IMR-90 (cell line): ENCODE data around the gene GNGT1. TPM values are rescaled to one million over a fixed set of nuclear protein-coding genes. Genes with fewer than 3 reads are reported as not detected.

Experiments
- ATAC-seq: fragments of 200-7000 bp; cut with Tn5 transposase; 2 replicates; pipeline ENCODE4 v1.9.1; 2020; ENCODE audit warnings: low read depth, mild to moderate bottlenecking, moderate library complexity
- BruUV-seq: library from RNA; stranded (reverse); fragments of 400-500 nt; replicated peaks from 2 replicates; lab custom pipeline; 2021; lab: Mats Ljungman, UMichigan
- CTCF ChIA-PET: fragments of 300-600 bp; formaldehyde crosslinking; extraction: SDS; loops from one replicate; lab custom pipeline; 2021; ENCODE audit warnings: antibody characterized with exemption; lab: Yijun Ruan, JAX
- POLR2A ChIA-PET: fragments of 300-600 bp; sonication (Branson Sonifier 250); formaldehyde crosslinking; loops from one replicate; lab custom pipeline; 2022; ENCODE audit warnings: antibody characterized with exemption; ENCODE audit not compliant: unreplicated experiment; lab: Charles Lee
- DNase-seq: peaks from one replicate; pipeline ENCODE4 v3.0.0; 2013
- H2AFZ ChIP-seq: replicated peaks from 2 replicates; pipeline ENCODE3; 2013; ENCODE audit warnings: low read length, mild to moderate bottlenecking; ENCODE audit not compliant: poor library complexity
- H2AK5ac ChIP-seq: 2 replicates; pipeline ENCODE4 v1.6.1; 2013; ENCODE audit warnings: low read depth, low read length, inconsistent platforms
- H2AK9ac ChIP-seq: replicated peaks from 2 replicates; pipeline ENCODE3; 2013; ENCODE audit warnings: mild to moderate bottlenecking, low read depth, low read length, moderate library complexity; ENCODE audit not compliant: poor library complexity
- H2BK120ac ChIP-seq: 2 replicates; pipeline ENCODE4 v1.6.1; 2013; ENCODE audit warnings: low read depth, low read length, inconsistent platforms
- H2BK15ac ChIP-seq: 3 replicates; pipeline ENCODE4 v1.6.1; 2013; ENCODE audit warnings: low read depth, low read length, inconsistent platforms
- H2BK20ac ChIP-seq: 2 replicates; pipeline ENCODE4 v1.6.1; 2013; ENCODE audit warnings: low read depth, mild to moderate bottlenecking, inconsistent platforms, low read length, moderate library complexity
- H2BK5ac ChIP-seq: 2 replicates; pipeline ENCODE4 v1.6.1; 2013; ENCODE audit warnings: mild to moderate bottlenecking, low read depth, low read length, inconsistent platforms; ENCODE audit not compliant: poor library complexity, severe bottlenecking
- H3K14ac ChIP-seq: replicated peaks from 2 replicates; pipeline ENCODE4 v1.6.1; 2013; ENCODE audit warnings: low read depth, low read length, inconsistent platforms
- H3K18ac ChIP-seq: 2 replicates; pipeline ENCODE4 v1.6.1; 2013; ENCODE audit warnings: low read depth, low read length, control low read depth
- H3K23ac ChIP-seq: 2 replicates; pipeline ENCODE4 v1.6.1; 2013; ENCODE audit warnings: low read depth, low read length, inconsistent platforms
- H3K27ac ChIP-seq: 2 replicates; pipeline ENCODE4 v1.5.1; 2013; ENCODE audit warnings: mild to moderate bottlenecking, control low read depth, low read length; ENCODE audit not compliant: insufficient read depth
- H3K27me3 ChIP-seq: 2 replicates; pipeline ENCODE4 v1.6.1; 2013; ENCODE audit warnings: low read length; ENCODE audit not compliant: control insufficient read depth, insufficient read depth
- H3K36me3 ChIP-seq: 2 replicates; pipeline ENCODE4 v1.6.1; 2013; ENCODE audit warnings: low read length, mixed read lengths; ENCODE audit not compliant: control insufficient read depth, insufficient read depth
- H3K4ac ChIP-seq: 2 replicates; pipeline ENCODE4 v1.6.1; 2013; ENCODE audit warnings: low read depth, low read length, inconsistent platforms
- H3K4me1 ChIP-seq: 2 replicates; pipeline ENCODE4 v1.6.1; 2013; ENCODE audit warnings: low read length, mixed read lengths; ENCODE audit not compliant: control insufficient read depth, insufficient read depth
- H3K4me2 ChIP-seq: 2 replicates; pipeline ENCODE4 v1.6.1; 2013; ENCODE audit warnings: low read depth, mild to moderate bottlenecking, control low read depth, low read length, moderate library complexity
- H3K4me3 ChIP-seq: 2 replicates; pipeline ENCODE4 v1.5.1; 2013; ENCODE audit warnings: low read depth, mild to moderate bottlenecking, control low read depth, low read length, moderate library complexity; ENCODE audit not compliant: insufficient read depth
- H3K56ac ChIP-seq: 2 replicates; pipeline ENCODE4 v1.6.1; 2013; ENCODE audit warnings: low read length, inconsistent platforms; ENCODE audit not compliant: insufficient read depth; ENCODE audit errors: extremely low read depth
- H3K79me1 ChIP-seq, 2 experiments: 2 replicates each; pipeline ENCODE4 v1.6.1; 2013; ENCODE audit warnings: low read length in 2 of 2, inconsistent platforms in 1 of 2, low read depth in 1 of 2
- H3K9ac ChIP-seq: 2 replicates; pipeline ENCODE4 v1.6.1; 2013; ENCODE audit warnings: low read depth, low read length, control low read depth
- H3K9me1 ChIP-seq: 2 replicates; pipeline ENCODE4 v1.6.1; 2013; ENCODE audit warnings: low read length, inconsistent platforms; ENCODE audit not compliant: insufficient read depth
- H3K9me3 ChIP-seq: 2 replicates; pipeline ENCODE4 v1.6.1; 2013; ENCODE audit warnings: low read length; ENCODE audit not compliant: control insufficient read depth, insufficient read depth
- H4K20me1 ChIP-seq: 2 replicates; pipeline ENCODE4 v1.6.1; 2013; ENCODE audit warnings: low read length, inconsistent platforms; ENCODE audit not compliant: insufficient read depth
- H4K5ac ChIP-seq: 2 replicates; pipeline ENCODE4 v1.6.1; 2013; ENCODE audit warnings: mild to moderate bottlenecking, low read depth, low read length, control low read depth
- H4K8ac ChIP-seq, 2 experiments: 2 replicates each; pipeline ENCODE4 v1.6.1; 2013; ENCODE audit warnings: low read depth in 2 of 2, low read length in 2 of 2, control low read depth in 1 of 2, inconsistent platforms in 1 of 2
- H4K91ac ChIP-seq: 2 replicates; pipeline ENCODE4 v1.6.1; 2013; ENCODE audit warnings: low read depth, low read length, inconsistent platforms; ENCODE audit not compliant: insufficient read depth
- BHLHE40 ChIP-seq: fragments of 150-350 bp; IDR thresholded peaks from 2 replicates; pipeline ENCODE4 v1.6.1; 2016; ENCODE audit warnings: mild to moderate bottlenecking, low read depth, low read length
- CEBPB ChIP-seq: IDR thresholded peaks from 2 replicates; pipeline ENCODE4 v1.6.1; 2012; ENCODE audit warnings: low read depth, low read length, improper control_type of control experiment
- CHD1 ChIP-seq: IDR thresholded peaks from 2 replicates; pipeline ENCODE4 v1.6.1; 2012; ENCODE audit warnings: low read depth, low read length, improper control_type of control experiment
- FOS ChIP-seq: fragments of 150-350 bp; IDR thresholded peaks from 2 replicates; pipeline ENCODE4 v1.6.1; 2016; ENCODE audit warnings: low read depth, low read length
- MAFK ChIP-seq: IDR thresholded peaks from 2 replicates; pipeline ENCODE4 v1.6.1; 2012; ENCODE audit warnings: low read depth, low read length, improper control_type of control experiment
- MAZ ChIP-seq: IDR thresholded peaks from 2 replicates; pipeline ENCODE4 v1.6.1; 2012; ENCODE audit warnings: low read depth, mild to moderate bottlenecking, low read length, improper control_type of control experiment, moderate library complexity, borderline replicate concordance
- MXI1 ChIP-seq: IDR thresholded peaks from 2 replicates; pipeline ENCODE4 v1.6.1; 2012; ENCODE audit warnings: low read depth, mild to moderate bottlenecking, low read length, moderate library complexity, borderline replicate concordance
- NFE2L2 ChIP-seq: fragments of 150-350 bp; IDR thresholded peaks from 2 replicates; pipeline ENCODE4 v1.6.1; 2016; ENCODE audit warnings: low read depth, mild to moderate bottlenecking, low read length
- POLR2A ChIP-seq: IDR thresholded peaks from 2 replicates; pipeline ENCODE4 v1.6.1; 2012; ENCODE audit warnings: mild to moderate bottlenecking, low read depth, low read length
- RAD21 ChIP-seq: IDR thresholded peaks from 2 replicates; pipeline ENCODE4 v1.6.1; 2012; ENCODE audit warnings: low read length, improper control_type of control experiment
- RCOR1 ChIP-seq: IDR thresholded peaks from 2 replicates; pipeline ENCODE4 v1.6.1; 2012; ENCODE audit warnings: mild to moderate bottlenecking, low read length, improper control_type of control experiment; ENCODE audit not compliant: insufficient replicate concordance
- RFX5 ChIP-seq: IDR thresholded peaks from 2 replicates; pipeline ENCODE4 v1.8.0; 2012; ENCODE audit warnings: low read depth, mild to moderate bottlenecking, low read length, moderate library complexity
- SMC3 ChIP-seq: fragments of 150-350 bp; IDR thresholded peaks from 2 replicates; pipeline ENCODE4 v1.6.1; 2016; ENCODE audit warnings: low read depth, mild to moderate bottlenecking, antibody characterized with exemption, low read length, moderate library complexity
- WGBS, 2 experiments: methylation state at CpG; one replicate each; pipeline versions ENCODE4 v1.1.5 to v1.1.7; 2013; ENCODE audit warnings: missing lambda C conversion rate in 2 of 2; ENCODE audit not compliant: insufficient read length in 1 of 2; ENCODE audit errors: extremely low coverage in 2 of 2; 5-methylcytosine and 5-hydroxymethylcytosine counted together
- dilution Hi-C: fragments of 300-500 bp; cut with HindIII; formaldehyde crosslinking; loops from one replicate; pipeline ENCODE4 v1.14.3; 2018; ENCODE audit warnings: low sequenced_read_pairs; ENCODE audit not compliant: unreplicated experiment
- in situ Hi-C: fragments of 300-500 bp; cut with MboI; formaldehyde crosslinking; loops from 3 replicates; pipeline ENCODE4 v1.14.3; 2019; ENCODE audit warnings: low sequenced_read_pairs, inconsistent platforms, mixed read lengths
- intact Hi-C: fragments of 100-400 bp; cut with micrococcal nuclease; formaldehyde crosslinking; loops from 2 replicates; pipeline ENCODE4 v1.10.0; 2022
- polyA plus RNA-seq, 3 experiments: library from polyadenylated mRNA; depleted of rRNA; stranded (reverse); fragments of >200 nt; gene quantifications; 2 replicates each; pipeline ENCODE4 v1.2.3, GENCODE V29; 2012; ENCODE audit warnings: low replicate concordance in 1 of 3
- total RNA-seq: library from RNA; depleted of rRNA; stranded (reverse); fragments of >200 nt; gene quantifications from 2 replicates; pipeline ENCODE4 v1.2.3, GENCODE V29; 2012
- TF ChIP-seq, protein P1 (sequence below): fragments of 150-350 bp; IDR thresholded peaks from 2 replicates; pipeline ENCODE4 v1.6.1; 2016; ENCODE audit warnings: low read depth, mild to moderate bottlenecking, low read length, moderate library complexity, borderline replicate concordance
- TF ChIP-seq, protein P2 (sequence below): fragments of 150-350 bp; IDR thresholded peaks from 2 replicates; pipeline ENCODE4 v1.6.1; 2017; ENCODE audit warnings: mild to moderate bottlenecking, antibody characterized with exemption, low read length, low read depth
- TF ChIP-seq, protein P3 (sequence below): conservative IDR thresholded peaks from 2 replicates; pipeline ENCODE4 v1.5.1; 2012; ENCODE audit warnings: mild to moderate bottlenecking, low read depth, low read length, improper control_type of control experiment

Gene GNGT1
- total and polyA plus RNA-seq, 2 of the 4 experiments (the other 2 are of a cell fraction), result not detected

DNA sequence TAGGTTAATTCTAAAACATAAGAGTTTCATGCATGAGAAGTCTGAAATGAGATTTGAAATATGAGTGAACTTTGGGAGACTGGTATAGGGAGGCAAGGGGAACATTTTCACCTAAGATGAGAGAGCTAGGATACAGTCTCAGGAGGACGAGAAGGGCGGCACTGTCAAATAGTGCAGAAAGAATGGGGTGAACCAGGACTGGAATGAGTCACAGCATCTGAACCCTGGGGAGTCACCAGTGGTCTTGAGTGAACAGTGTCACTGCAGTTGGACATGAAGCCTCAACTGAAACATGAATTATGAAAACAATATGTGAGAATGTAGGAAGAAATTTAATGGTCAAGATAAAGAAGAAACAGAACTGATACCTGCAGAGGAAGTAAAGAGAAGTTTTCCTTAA lies 48.9 kb downstream of the GNGT1 start:
- Histone ChIP-seq H2BK20ac (no peak overlapping the region), H4K20me1 (no peaks in the 10 kb centered on the region), H3K14ac (no peak overlapping the region), H2BK15ac (no peak overlapping the region), H3K4me2 (no peak overlapping the region), H3K9ac (no peak overlapping the region), H3K56ac (no peak overlapping the region), H2AK5ac (no peak overlapping the region), H3K9me3 (no peaks in the 10 kb centered on the region), H2BK5ac (no peak overlapping the region), H2AFZ (no peak overlapping the region), H3K4me1 (peaks cover 4% of the 10 kb centered on the region), H3K9me1 (peaks cover 4% of the 10 kb centered on the region; the same call in 1 of the 2 replicates), H3K79me1 (no peaks in the 10 kb centered on the region), H3K36me3 (no peaks in the 10 kb centered on the region), H3K4ac (no peak overlapping the region), H2BK120ac (no peak overlapping the region), H3K27me3 (no peaks in the 10 kb centered on the region), H4K8ac (no peak overlapping the region), H3K18ac (no peak overlapping the region), H3K23ac (no peak overlapping the region), H2AK9ac (no peak overlapping the region), H3K27ac (no peak overlapping the region), H3K4me3 (no peak overlapping the region), H4K91ac (no peak overlapping the region), H4K5ac (no peak overlapping the region)
- no peak for ATAC-seq
- dilution Hi-C loops (no loop called here), intact Hi-C loops (no loop called here), in situ Hi-C loops (no loop called here)
- ChIA-PET CTCF (no interaction called here), POLR2A (no interaction called here)
- BruUV-seq, result no TSS peak
- TF ChIP-seq RFX5, result no peak
- TF ChIP-seq, protein P1, sequence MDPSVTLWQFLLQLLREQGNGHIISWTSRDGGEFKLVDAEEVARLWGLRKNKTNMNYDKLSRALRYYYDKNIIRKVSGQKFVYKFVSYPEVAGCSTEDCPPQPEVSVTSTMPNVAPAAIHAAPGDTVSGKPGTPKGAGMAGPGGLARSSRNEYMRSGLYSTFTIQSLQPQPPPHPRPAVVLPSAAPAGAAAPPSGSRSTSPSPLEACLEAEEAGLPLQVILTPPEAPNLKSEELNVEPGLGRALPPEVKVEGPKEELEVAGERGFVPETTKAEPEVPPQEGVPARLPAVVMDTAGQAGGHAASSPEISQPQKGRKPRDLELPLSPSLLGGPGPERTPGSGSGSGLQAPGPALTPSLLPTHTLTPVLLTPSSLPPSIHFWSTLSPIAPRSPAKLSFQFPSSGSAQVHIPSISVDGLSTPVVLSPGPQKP, result no peak
- no peak for TF ChIP-seq MAFK
- no peak for TF ChIP-seq RAD21
- TF ChIP-seq CHD1, result no peak
- TF ChIP-seq SMC3, result no peak
- TF ChIP-seq, protein P2, sequence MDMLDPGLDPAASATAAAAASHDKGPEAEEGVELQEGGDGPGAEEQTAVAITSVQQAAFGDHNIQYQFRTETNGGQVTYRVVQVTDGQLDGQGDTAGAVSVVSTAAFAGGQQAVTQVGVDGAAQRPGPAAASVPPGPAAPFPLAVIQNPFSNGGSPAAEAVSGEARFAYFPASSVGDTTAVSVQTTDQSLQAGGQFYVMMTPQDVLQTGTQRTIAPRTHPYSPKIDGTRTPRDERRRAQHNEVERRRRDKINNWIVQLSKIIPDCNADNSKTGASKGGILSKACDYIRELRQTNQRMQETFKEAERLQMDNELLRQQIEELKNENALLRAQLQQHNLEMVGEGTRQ, result no peak
- no peak for TF ChIP-seq NFE2L2
- TF ChIP-seq BHLHE40, result no peak
- no peak for TF ChIP-seq RCOR1
- TF ChIP-seq MXI1, result no peak
- TF ChIP-seq FOS, result no peak
- no peak for TF ChIP-seq CEBPB
- TF ChIP-seq POLR2A, result no peak
- TF ChIP-seq, protein P3, sequence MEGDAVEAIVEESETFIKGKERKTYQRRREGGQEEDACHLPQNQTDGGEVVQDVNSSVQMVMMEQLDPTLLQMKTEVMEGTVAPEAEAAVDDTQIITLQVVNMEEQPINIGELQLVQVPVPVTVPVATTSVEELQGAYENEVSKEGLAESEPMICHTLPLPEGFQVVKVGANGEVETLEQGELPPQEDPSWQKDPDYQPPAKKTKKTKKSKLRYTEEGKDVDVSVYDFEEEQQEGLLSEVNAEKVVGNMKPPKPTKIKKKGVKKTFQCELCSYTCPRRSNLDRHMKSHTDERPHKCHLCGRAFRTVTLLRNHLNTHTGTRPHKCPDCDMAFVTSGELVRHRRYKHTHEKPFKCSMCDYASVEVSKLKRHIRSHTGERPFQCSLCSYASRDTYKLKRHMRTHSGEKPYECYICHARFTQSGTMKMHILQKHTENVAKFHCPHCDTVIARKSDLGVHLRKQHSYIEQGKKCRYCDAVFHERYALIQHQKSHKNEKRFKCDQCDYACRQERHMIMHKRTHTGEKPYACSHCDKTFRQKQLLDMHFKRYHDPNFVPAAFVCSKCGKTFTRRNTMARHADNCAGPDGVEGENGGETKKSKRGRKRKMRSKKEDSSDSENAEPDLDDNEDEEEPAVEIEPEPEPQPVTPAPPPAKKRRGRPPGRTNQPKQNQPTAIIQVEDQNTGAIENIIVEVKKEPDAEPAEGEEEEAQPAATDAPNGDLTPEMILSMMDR, result no peak
- TF ChIP-seq MAZ, result no peak
- 90% methylated on average over 2 of the region's 2 CpGs; no CpG with 5 or more reads in 1 of the 2 experiments for WGBS, 2 experiments
- DNase-seq, result no peak
